Smooth muscle cell of the brain vasculature (primary cell): ENCODE data around the gene NES.
A peak's percentile ranks its signal among the peaks of the same experiment; 100 is the strongest.

ENCODE experiments used
- DNase-seq: peaks from one replicate; pipeline ENCODE4 v3.0.0-alpha.2; 2012; ENCODE audit warnings: low read depth, low spot score

Gene NES, protein sequence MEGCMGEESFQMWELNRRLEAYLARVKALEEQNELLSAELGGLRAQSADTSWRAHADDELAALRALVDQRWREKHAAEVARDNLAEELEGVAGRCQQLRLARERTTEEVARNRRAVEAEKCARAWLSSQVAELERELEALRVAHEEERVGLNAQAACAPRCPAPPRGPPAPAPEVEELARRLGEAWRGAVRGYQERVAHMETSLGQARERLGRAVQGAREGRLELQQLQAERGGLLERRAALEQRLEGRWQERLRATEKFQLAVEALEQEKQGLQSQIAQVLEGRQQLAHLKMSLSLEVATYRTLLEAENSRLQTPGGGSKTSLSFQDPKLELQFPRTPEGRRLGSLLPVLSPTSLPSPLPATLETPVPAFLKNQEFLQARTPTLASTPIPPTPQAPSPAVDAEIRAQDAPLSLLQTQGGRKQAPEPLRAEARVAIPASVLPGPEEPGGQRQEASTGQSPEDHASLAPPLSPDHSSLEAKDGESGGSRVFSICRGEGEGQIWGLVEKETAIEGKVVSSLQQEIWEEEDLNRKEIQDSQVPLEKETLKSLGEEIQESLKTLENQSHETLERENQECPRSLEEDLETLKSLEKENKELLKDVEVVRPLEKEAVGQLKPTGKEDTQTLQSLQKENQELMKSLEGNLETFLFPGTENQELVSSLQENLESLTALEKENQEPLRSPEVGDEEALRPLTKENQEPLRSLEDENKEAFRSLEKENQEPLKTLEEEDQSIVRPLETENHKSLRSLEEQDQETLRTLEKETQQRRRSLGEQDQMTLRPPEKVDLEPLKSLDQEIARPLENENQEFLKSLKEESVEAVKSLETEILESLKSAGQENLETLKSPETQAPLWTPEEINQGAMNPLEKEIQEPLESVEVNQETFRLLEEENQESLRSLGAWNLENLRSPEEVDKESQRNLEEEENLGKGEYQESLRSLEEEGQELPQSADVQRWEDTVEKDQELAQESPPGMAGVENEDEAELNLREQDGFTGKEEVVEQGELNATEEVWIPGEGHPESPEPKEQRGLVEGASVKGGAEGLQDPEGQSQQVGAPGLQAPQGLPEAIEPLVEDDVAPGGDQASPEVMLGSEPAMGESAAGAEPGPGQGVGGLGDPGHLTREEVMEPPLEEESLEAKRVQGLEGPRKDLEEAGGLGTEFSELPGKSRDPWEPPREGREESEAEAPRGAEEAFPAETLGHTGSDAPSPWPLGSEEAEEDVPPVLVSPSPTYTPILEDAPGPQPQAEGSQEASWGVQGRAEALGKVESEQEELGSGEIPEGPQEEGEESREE (N-terminal part only)

DNA sequence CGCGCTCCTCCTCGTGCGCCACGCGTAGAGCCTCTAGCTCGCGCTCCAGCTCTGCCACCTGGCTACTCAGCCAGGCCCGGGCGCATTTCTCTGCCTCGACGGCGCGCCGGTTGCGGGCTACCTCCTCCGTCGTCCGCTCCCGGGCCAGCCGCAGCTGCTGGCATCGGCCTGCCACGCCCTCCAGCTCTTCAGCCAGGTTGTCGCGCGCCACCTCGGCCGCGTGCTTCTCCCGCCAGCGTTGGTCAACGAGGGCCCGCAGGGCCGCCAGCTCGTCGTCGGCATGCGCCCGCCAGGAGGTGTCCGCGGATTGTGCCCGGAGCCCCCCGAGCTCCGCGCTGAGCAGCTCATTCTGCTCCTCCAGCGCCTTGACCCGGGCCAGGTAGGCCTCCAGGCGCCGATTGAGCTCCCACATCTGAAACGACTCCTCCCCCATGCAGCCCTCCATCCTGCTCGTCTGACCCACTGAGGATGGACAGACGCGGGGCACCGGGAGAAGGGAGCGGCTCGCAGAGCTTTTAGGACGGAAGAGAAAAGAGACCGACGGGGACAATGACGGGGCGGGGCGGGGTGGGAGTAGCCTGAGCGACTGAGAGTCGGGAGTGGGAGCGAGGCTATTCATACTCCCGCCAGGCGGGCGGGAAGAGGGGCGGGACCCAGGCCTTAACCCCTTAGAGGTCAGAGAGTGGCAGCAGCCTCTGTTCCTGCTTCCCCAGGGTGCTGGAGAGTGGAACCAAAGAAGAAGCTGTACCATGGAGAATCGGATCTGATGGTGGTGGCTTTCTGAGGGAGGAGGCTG lies at the start of gene NES:
NES (minus strand) TSS at position 588 of the 796 bp plus-strand sequence; CDS start at position 445, 143 bp downstream.
- DNase-seq = no peak

DNA sequence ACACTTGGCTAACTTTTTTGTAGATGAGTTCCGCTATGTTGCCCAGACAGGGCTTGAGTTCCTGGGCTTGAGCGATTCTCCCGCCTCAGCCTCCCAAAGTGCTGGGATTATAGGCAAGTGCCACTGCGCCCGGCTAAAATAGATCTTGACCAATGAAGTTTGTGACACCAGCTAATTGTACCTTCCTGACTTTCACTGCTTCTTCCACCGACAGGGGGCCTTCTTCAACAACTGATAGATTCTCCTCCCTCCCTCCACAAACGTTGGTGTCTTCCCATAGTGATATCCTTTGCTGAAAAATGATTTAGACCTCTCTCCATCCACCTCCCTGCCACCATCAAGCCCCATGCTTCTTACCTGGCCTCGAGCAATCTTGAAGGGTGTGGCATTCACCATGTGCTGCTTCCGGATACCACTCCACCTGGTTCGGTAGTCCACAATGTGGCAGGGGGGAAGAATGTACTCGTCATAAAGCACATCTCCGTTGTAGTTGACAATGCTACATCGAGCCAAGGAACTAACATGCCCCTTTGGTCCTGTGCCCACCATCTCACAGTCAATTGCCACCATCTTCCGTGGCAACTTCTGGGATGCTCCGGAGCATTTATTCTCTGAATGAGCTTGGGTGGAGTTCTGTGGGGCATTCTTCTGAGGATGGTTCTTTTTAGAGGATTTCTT lies 49.5 kb upstream of the NES start:
- no peak for DNase-seq

DNA sequence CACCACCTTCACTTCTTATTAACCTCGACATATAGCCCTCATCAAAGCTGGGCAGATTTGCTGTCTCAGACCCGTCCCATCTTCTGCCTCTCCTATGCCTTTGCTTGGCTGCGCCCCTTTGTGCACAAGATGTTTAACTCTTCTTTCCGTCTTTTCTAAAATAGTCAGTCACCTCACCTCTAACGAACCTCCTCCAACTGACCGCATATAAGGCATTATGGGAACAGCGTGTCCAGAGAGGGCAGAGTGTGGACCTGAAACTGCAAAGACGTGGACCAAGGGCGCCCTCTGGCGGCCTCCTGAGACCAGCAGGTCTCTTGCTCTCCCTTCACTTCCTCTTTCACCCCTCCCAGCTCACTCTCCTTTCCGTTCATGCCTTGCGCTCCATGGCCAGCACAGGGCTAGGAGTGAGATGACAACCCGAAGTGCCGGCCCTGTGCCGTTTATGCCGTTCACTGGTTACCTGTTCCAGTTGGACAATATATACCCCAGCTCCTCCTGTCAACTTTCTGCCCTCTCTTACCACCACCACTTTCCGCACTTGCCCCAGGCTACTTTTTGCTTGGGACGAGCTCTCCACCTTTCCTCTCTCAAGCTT lies 48.6 kb upstream of the NES start:
- DNase-seq = peak; percentile 80

DNA sequence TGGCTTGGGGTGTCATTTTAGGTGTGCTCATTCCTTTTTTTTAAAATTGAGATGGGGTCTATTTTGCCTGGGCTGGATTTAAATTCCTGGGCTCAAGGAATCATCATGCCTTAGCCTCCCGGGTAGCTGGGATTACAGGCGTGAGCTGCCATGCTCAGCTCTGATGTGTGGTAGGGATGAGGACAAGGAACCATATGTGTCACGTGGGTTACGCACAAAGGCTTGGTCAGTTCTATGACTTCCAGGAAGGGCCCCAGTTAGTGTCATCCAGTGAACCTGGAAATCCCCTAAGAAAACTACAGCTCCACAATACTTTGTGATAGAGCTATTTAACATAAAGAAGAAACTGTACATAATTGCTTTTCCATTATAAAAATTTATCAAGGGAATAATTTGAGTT lies 44.3 kb upstream of the NES start:
- no peak for DNase-seq

DNA sequence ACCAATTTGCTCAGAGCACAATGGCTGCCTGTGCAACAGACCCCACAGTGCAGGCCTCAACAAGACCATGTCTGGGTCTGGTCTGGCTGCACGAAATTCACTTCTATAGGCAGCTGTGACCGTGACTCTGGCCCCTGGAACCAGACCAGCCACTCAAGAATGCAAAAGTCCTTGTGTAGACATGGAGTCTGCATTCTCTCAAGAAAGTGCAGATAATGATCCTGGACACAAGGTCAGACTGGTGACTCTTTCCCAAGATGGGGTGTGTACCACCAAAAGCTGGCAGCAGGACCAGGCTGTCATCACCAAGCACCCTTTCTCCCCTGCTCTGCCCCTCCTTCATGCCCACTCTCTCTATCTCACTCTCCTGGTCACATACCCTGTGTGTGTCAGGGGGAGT lies 43.9 kb upstream of the NES start:
- no peak for DNase-seq

DNA sequence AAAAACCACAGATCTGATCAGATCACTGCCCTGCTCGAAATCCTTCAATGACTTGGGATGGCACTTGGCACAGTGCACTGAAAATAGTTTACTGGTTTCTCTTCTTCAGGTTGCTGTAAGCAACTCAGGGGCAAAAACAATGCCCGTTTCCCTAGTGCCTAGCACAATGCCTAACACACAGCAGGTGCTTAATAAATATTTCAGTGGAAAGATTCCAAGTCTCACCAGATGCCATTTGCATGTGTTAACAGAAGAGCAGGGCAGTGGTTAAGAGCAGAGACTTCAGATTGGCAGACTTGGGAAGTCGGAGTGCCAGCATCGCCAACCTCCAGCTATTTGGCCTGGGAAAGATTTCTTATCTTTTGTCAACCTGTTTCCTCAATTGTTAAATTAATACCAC lies 40.1 kb upstream of the NES start:
- DNase-seq = no peak

DNA sequence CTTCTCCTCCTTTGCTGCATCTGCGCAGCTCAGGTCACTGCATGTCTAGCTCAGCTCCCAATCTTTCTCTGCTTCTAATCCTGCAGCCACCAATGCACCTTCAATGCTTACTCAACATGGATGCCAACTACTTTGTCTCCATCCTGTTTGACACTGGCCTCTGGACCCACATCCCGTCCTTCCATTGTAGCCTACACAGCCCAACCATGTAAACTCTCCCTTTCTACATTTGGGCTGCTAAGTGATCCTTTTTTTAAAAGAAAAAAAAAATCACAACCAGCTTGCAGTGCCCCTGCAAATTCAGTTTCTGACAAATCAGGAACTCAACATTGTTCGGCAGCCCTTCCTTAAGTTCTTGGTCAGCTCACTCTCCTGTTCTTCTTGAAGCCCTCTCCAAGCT lies 37.6 kb upstream of the NES start:
- DNase-seq = no peak

DNA sequence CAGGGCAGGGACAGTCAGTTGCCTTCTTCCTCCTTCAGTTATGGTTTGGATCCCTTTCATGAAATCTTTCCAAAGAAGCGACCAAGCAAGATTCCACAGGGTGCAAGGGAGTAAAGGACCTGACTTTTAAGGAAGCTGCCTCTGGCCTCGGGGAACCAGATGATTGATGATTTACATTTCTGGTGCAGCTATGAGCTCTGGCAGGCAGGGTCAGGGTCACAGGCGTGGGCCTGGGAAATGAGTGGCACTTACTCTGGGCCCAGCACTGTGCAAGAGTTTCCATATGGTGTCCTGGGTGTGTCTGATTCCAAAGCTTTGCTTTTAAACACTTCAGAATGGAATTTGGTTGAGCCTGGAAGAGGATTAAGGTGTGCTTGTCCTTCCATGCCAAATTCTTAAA lies 35.4 kb upstream of the NES start:
- DNase-seq = no peak

DNA sequence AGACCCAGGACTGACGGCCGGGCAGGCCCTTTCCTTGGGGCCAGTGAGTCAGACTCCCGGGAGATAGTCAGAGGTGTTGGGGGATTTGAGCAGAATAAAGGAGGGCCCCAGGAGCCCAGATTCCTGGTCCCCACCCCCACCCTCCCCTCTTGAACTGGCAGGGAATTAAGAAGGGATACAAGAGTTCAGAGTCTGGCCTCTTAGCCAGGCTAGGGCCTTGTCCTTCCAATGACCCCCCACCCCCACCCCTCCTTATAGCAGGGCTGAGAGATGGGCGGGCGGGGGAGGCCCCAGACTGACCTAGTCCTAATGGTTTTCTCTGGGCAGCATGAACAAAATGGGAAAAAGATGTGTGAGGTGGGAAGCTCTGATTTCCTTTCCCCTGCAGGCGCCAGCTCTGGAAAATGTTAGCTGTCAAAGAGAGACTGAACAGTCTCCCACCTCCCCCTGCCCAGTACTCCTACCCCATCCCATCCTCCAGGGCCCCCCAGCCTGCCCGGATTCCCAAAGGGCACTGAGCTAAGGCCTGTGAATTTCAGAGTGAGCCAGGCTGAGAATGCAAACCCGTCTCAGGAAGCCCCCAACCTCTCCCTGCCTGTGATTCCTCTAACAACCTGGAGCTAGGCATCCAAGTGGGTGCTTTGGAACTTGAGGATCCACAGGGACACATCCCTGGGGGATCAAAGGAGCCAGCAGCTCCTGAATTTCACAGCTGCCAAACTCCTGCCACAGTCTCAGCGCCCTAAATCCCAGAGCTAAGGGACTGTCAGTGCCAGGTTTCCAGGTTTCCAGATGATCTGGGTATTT lies 34.0 kb upstream of the NES start:
- no peak for DNase-seq

DNA sequence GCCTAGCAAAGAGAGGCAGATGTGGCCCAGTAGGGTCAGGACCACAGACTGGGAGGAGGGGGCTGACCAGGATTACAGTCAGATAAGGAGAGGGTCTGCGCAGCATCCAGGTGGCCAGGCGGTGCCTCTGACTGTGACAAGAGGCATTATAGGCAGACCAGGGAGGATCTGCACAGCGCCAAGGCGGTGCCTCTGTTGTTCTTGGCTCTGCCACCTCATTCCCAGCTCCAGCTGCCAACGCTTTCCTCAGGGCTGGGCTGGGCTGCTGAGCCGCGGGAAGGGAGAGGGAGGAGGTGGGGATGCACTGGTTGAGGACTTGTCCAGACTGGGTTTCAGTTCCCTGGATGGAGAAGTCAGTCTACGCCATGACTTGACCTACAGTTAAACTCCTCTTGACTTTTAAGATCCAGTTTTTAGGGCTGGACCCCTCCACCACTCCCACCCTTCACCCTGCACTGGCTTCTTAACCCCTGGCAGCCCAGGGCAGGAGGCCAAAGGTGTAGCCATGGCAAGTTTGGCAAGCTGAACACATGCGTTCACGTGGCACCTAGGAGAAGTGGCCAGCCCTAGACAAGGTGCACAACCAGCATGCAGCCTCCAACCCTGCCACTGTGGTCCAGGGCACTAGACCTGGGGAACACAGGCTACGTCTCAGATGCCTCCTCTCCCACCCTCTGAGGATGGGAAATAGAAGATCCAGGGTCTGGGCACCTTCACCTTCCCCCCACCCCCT lies 32.7 kb upstream of the NES start:
- no peak for DNase-seq

DNA sequence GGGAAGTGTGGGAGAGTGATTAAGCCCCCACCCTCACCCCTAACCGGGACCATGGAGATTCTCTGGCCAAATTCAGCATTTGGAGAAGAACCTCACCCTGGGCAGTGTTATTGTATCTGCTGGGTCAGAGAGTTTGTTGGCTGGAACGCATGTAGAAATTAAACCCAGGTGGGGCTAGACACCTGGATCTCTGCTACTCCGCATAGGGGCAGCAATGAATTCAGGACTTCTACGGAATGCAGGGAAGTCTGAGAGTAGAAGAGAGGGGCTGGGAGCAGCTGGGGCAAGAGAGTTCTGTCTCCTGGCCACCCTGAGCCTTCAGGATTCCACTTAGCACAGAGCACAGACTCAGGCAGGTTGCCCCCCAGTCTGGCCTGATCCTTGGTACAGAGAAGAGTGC lies 31.8 kb upstream of the NES start:
- DNase-seq = no peak

DNA sequence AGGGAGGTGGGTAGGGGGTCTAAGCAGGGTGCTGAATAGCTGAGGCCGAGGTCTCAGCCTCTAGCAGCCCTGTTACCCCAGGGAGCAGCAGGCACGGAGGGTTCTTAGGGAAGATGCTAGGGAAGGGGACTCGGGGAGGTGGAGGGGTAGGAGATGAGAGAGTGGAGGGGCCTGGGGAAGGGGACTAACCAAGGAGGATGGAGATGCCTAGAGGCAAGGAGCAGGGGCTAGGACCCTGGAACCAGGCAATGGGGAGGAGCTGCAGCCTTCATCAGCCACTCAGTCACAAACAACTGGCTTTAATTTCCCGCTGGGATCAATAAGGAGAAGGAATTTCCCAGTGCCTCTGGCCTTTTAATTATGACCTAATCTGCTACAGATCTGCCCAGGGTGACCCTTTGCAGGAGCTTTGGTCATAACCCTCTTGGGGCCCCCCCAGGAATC lies 31.0 kb upstream of the NES start:
- DNase-seq = no peak

DNA sequence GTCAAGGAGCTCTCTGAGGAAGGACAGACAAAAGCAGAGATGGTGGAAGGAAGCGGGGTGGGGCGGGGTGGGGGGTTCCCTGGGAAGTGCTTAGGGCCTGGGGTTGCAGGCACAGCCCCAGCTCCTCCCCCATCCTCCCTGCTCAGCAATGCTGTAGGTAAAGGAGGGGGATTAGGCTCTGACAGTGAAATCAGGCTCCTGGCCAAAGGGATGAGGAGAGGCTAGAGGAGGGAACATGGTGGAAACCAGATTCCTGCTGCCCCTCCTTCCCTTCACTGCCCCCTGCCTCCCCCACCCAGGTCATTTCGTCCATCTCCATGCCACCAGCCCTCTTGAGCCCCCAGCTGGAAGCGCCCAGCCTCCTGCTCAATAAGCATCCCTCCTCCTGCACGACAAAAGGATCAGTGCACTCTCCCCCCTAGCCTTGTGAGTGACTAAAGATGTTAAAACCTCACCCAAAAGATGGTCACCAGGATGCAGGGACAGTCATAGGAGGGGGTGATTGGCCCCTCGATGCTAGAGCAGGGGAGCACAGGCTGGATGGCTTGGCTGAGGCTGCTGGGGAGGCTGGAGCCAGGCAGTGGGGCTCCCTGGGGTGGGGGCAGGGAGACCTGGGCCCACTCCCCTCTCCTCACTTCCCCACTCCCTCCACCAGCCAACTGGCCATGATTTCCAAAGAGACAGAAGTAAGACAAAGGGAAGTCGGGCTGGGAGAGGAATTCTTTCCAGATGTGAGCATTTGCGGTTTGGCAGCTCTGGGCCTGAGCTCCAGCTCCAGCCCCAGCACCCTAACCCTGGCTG lies 30.4 kb upstream of the NES start:
- DNase-seq = no peak

DNA sequence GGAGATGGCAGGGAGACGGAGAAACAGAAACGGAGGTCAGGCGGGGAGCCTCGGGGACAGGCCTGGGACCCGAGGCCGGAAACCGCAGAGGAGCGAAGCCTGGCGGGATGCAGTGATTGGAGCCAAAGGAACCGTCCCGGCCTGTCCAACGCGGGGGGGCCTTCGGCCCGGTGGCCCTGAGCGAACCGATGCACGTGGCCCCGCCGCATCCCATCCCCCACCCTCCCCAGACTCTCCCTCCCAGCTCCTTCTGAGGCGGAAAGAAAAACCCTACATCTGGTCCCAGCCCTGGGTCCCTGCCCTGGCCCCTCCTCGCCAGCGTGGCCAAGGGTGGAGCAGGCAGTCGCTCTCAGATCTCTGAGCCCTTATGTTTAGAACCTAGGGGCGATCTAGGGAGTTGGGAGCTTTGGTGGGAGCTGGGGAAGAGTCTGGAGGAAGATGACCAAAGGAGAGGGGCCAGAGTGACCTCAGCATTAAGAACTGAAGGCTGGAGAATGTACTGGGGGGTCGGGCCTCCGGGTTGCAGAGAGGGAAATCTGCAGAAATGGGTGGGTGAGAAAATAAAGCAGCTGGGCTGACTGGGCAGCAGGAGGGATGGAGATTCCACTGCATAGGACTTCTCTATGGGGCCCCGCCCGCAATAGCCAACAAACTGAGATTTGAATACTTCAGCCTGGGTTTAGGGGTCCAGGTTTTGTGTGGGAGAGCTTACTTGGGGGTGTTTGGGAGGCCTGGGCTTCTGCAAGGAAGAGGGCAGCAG lies 29.6 kb upstream of the NES start:
- no peak for DNase-seq

DNA sequence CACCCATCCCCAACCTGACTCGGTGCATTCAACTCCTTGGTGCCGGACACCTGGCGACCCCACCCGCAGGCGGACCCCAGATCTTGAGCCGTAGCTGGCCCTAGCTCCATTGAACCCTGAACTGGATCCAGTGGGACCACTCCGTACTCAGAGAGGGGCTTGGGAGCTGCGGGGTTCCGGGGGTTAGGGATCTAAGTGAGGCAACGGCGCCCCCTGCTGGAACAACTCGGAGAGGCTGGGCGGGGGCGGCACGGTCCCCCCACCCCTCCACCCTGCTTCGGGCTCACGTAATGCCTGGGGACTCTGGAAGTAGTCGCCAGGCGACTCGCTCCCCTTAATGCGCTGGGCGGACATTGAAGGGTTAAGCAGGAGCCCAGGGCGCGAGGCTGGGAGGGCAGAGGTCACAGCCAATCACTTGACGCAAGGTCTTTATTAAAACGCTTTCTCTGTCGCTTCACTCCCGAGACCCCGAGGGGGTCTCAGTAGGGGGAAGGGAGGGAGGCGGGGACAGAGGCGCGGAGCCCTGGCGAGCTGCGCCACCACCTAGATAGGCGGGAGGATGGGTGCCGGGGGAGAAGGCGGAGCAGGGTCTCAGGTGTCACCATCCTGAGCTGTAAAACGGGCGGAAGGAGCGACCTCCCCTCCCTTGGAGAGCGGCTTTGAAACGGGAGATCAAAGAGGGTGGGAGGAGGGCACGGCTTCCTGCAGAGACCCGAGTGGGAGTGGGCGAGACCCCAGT lies 28.9 kb upstream of the NES start:
- DNase-seq = no peak

DNA sequence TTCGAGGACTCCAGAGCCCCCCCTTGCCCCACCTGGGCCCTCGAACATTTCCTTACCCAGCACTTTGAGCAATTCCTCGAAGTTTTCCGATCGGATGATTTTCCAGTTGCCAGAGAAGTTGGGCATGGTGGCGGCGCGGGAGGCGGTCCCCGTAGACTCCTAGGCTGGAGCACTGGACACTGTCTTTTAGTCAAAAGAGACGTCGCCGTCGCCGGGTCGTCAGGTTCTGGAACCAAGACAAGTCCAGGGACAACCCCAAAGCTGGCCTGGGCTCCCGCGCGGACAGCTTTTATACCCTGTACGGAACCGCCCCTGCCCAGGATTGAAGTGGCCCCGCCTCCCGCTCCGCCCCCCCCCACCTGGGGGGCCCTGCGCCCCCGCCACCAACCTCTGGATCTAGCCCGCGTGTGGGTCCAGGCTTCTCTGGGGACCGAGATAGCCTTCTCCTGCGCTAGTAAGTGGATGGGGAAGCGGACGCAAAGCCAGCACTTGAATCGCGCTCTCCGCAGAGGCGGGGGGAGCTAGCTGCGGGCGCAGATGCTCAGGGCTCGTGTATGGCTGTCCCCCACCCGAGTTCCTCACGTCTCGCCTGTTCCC lies 28.2 kb upstream of the NES start, which contains the start of gene CRABP2:
CRABP2 (minus strand) TSS at position 263 of the 597 bp plus-strand sequence; CDS start at position 126, 137 bp downstream.
- no peak for DNase-seq
